GM13976 (cell line): ENCODE data around the gene PFDN4.

Source experiments
- DNase-seq: peaks from one replicate; pipeline ENCODE4 v3.0.0; 2012; ENCODE audit warnings: low spot score
- in situ Hi-C: fragments of 300-500 bp; cut with MboI; formaldehyde crosslinking; loops from one replicate; pipeline ENCODE4 v1.12.0; 2022; ENCODE audit warnings: low sequenced_read_pairs, mixed read lengths, inconsistent platforms; ENCODE audit not compliant: unreplicated experiment
- TF ChIP-seq, protein P1 (sequence below): IDR thresholded peaks from 2 replicates; pipeline ENCODE4 v1.5.1; 2012; ENCODE audit warnings: borderline replicate concordance, mild to moderate bottlenecking; ENCODE audit not compliant: insufficient read depth; ENCODE audit errors: extremely low read depth, missing control alignments, control extremely low read depth

The PFDN4 gene

DNA sequence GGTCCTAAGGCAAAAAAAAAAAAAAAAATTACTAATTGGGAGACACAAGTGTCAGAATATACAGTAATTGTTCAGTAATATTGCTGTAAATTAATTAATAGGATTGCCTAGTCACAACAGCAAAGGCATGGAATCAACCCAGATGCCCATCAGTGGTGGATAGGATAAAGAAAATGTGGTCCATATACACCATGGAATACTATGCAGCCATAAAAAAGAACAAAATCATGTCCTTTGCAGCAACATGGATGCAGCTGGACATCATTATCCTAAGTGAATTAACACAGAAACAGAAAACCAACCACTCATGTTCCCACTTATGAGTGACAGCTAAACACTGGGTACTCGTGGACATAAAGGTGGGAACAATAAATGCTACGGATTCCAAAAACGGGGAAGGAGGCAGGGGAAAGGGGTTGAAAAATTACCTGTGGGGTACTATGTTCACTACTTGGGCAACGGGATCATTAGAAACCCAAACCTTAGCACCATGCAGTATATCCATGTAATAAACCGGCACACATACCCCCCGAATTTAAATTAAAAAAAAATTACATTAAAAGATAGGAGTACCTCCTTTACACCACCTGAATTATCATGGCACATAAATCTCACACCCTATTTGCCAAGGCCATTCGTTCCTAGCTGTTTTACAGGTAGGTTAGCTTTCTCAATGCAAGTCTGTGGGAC is 689 bp upstream of the PFDN4 start:
- TF ChIP-seq, protein P1, sequence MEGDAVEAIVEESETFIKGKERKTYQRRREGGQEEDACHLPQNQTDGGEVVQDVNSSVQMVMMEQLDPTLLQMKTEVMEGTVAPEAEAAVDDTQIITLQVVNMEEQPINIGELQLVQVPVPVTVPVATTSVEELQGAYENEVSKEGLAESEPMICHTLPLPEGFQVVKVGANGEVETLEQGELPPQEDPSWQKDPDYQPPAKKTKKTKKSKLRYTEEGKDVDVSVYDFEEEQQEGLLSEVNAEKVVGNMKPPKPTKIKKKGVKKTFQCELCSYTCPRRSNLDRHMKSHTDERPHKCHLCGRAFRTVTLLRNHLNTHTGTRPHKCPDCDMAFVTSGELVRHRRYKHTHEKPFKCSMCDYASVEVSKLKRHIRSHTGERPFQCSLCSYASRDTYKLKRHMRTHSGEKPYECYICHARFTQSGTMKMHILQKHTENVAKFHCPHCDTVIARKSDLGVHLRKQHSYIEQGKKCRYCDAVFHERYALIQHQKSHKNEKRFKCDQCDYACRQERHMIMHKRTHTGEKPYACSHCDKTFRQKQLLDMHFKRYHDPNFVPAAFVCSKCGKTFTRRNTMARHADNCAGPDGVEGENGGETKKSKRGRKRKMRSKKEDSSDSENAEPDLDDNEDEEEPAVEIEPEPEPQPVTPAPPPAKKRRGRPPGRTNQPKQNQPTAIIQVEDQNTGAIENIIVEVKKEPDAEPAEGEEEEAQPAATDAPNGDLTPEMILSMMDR: no peak
- no peak for DNase-seq
- in situ Hi-C loops: no loop called here

DNA sequence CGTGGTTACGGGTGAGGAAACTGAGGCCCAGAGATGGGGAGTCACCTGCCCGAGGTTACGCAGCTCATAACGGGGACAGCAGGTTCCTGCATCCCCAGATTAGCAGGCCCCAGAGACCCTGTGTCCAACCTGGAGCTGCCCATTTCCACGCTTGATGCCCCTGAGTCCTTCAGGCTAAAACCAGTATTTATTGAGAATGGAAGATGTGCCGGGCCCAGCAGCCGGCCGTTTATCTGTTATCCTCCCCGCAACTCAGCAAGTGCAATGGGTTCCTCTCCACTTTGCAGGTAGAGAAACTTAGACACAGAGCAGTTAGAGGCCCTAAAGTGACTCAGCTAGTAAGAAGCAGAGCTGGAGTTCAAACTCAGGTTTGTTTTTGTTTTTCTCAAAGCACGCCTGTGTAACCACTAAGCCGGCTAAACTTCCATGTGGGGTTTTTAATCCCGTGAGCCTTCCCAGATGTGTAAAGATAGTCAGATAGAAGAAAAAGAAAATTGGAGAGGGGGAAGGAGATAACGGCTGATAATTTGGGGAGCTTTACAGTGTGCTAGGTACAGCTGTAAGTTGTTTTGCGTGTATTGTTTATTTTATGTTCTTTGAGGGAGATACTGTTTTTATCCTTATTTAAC is 775 bp downstream of the PFDN4 start:
- in situ Hi-C loops: no loop called here
- DNase-seq: peak; percentile 31
- TF ChIP-seq, protein P1: no peak

DNA sequence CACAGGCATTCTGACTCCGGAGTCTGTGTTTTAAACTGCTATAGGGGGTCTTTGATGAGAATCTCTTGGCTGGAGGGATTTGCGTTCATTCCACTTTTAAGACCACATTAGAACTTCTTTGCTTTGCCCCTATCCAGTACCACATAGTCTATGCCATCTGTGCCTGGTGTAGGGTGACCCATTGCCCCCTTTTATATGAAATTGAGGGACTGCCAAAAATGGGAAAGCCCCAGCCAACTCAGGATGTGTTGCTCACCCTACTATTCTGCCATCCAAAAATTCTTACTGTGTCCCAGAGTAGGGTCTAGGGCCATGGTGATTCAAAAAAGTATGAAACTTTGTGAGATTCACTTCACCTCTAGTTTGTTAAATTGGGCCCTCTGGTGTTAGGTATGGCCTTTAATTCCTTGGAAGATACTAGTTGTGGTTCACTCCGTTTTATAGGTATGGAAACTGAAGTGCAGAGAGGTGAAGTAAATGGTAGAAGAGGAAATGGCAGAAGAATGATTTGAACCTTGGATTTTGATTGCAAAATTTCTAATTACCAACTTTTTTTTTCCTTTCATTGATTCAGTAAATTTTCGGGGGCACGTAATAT is 1.4 kb downstream of the PFDN4 start:
- in situ Hi-C loops: no loop called here
- DNase-seq: no peak
- TF ChIP-seq, protein P1: no peak

DNA sequence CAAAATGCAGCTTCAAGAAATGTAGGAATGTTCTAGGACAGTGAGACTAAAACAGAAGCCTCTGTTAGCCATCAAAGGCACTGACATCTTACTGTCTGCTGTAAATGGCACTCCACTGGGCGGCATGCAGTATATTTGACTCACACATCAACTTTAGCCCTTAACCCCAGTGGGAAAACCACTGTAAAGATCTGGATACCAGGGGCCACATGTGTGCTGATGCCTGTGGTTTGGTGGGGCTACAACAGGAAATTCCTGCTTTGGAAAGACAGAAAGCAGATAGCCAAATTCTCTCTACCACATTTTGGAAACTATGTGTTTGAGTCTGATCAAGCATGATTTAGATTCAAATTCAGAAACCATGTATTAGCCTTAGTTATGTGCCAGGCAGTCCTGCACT is 4.3 kb downstream of the PFDN4 start:
- TF ChIP-seq, protein P1: no peak
- in situ Hi-C loops: no loop called here
- DNase-seq: no peak

DNA sequence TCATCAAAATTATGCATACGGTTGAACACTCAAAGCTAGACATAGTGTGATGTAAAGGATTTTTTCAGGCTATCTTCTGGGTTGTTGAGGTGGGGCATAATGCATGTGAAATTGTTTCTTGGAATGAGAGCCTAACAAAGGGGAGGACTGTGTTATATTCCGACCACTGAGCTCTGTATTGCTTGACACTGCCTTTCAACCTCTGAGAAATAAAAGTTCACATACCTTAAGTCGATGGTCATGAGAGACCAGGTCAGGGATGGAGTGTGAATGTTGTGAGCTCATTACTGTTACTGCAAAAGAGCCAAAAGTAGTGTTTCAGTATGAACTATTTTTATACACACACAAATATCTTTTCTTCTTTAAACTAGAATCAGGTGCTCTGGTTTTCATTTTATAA is 5.0 kb downstream of the PFDN4 start:
- no peak for DNase-seq
- in situ Hi-C loops: no loop called here
- TF ChIP-seq, protein P1: no peak

DNA sequence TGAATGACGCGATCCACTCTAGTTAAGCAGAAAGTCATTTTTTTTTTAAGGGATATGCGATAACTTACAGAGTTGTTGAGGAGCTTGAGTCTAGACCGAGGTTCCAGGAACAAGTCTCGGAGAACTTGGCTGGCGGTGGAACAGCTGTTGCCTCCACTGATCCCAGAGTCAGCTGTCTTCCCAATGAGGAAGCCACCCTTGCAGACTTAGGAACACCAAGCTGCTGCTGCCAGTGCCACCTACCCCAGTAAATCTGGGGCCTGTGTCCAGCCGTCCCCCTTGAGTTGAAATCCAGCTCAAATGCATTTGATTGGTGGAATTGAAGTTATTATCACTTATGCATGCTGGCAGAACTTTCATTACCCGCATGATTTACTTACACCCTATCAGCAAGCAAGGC is 6.7 kb downstream of the PFDN4 start:
- DNase-seq: no peak
- in situ Hi-C loops: no loop called here
- TF ChIP-seq, protein P1: no peak
